Measurements from ENCODE around the gene RIMBP3B. TPM values are rescaled to one million over a fixed set of nuclear protein-coding genes. Genes with fewer than 3 reads are reported as not detected.
"Not testable (repeated sequence)": the region's sequence is repeated elsewhere in the genome, so short reads cannot be mapped to it uniquely, and the experiment has no call there.

The RIMBP3B gene
- total RNA-seq: not detected

GRCh38 chr22:21383701-21384467 is at the start of gene RIMBP3B:
TSS of gene RIMBP3B (plus strand) at chr22:21383751. CDS start at chr22:21383859, 108 bp downstream.
- intact Hi-C loops (cut with DNase I); H3K4me3 ChIP-seq; H3K27me3 ChIP-seq; H3K4me1 ChIP-seq; H3K36me3 ChIP-seq; H3K27ac ChIP-seq; DNase-seq (ENCODE audit: extremely low spot score in 2 of 2); H3K9me3 ChIP-seq: not testable (repeated sequence)

DNA sequence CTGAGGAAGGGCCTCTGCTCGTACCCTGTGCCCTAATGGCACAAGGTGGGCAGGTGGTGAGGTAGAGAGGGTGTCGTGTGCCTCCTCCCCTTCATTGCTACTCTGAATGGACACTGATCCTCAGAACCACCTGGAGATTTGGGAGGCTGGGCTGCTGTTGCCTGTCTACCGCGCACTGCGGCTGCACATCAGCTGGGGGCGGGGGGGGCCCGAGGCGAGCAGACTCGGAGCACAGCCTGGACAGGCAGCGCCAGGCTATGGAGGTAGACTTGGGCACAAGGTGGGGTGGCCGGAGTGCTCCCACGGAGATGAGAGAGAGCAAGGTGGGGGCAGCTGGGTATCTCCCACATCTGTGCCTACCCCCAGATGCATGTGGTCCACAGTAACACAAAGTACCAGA is 26.0 kb upstream of the RIMBP3B start:
- H3K36me3 ChIP-seq; H3K4me1 ChIP-seq; intact Hi-C loops (cut with DNase I); H3K27ac ChIP-seq; H3K27me3 ChIP-seq; DNase-seq (ENCODE audit: extremely low spot score in 2 of 2); H3K4me3 ChIP-seq; H3K9me3 ChIP-seq: not testable (repeated sequence)

DNA sequence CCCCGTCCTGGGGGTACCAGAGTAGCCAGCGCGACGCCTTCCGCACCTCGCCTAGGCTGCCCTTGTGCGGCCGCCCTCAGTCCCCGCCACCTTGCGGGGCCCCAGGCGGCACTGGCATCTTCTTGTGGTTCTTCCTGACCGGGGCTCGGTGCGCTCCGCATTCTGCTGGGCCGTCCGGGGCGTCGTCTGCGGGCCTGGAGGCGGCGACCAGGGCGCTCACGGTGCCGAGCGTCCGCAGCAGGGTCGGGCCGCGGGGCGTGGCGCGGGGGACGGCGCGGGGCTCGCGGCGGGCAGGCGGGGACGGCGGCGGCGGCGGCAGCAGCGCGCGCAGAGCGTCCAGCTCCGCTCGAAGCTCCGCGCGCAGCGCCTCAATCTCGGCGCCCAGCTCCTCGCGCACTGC is 23.0 kb upstream of the RIMBP3B start:
- H3K27ac ChIP-seq; H3K4me1 ChIP-seq; H3K27me3 ChIP-seq; H3K4me3 ChIP-seq; DNase-seq (ENCODE audit: extremely low spot score in 2 of 2); H3K36me3 ChIP-seq; H3K9me3 ChIP-seq; intact Hi-C loops (cut with DNase I): not testable (repeated sequence)

GRCh38 chr22:21362473-21362872 is 21.1 kb upstream of the RIMBP3B start:
- intact Hi-C loops (cut with DNase I); H3K27ac ChIP-seq; H3K4me3 ChIP-seq; H3K27me3 ChIP-seq; H3K36me3 ChIP-seq; H3K4me1 ChIP-seq; H3K9me3 ChIP-seq; DNase-seq (ENCODE audit: extremely low spot score in 2 of 2): not testable (repeated sequence)

- H3K27ac ChIP-seq; intact Hi-C loops (cut with DNase I); H3K4me1 ChIP-seq; DNase-seq (ENCODE audit: extremely low spot score in 2 of 2); H3K4me3 ChIP-seq; H3K27me3 ChIP-seq; H3K9me3 ChIP-seq; H3K36me3 ChIP-seq: not testable (repeated sequence)
Measured at GRCh38 chr22:21363061-21363460, 20.5 kb upstream of the RIMBP3B start.

DNA sequence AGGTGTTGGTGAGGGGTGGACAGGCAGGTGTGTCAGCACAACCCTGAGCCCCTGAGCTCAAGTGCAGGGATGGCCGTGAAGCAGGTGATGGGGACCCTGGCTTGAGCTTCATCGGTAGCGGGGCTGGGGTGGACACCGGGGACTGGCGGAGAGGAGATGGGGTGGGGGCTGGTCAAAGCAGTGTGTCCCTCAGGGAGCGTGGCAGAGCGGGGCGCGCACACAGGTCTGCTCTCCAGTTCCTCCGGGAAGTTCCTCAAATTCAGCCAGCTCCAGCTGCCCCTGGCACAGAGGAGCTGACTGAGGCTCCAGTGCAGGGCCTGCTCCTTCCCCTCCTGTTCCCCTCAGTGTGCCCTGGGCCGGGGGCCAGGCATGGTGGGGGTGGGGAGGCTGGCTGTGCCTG is 19.7 kb upstream of the RIMBP3B start:
- H3K4me3 ChIP-seq; H3K36me3 ChIP-seq; DNase-seq (ENCODE audit: extremely low spot score in 2 of 2); intact Hi-C loops (cut with DNase I); H3K27me3 ChIP-seq; H3K4me1 ChIP-seq; H3K27ac ChIP-seq; H3K9me3 ChIP-seq: not testable (repeated sequence)

DNA sequence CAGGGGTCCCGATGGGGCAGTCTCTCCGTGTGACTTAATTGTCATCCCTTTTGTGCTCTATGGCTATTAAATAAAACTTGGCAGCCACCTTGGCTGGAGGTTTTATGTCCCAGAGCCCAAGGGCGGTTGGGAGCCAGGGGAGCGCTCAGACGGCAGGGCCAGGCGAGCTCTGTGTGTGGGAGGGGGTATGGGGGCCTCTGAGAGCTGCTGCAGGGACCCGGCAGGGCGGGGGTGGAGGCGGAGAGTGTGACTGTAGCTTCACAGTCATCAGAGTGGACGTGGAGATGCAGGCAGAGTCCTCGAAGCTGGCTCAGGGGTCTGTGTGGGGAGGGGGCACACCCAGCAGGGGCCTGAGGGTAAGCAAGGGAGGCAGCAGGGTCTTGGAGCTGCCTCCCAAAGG is 19.2 kb upstream of the RIMBP3B start:
- DNase-seq (ENCODE audit: extremely low spot score in 2 of 2); H3K4me3 ChIP-seq; H3K4me1 ChIP-seq; intact Hi-C loops (cut with DNase I); H3K27ac ChIP-seq; H3K27me3 ChIP-seq; H3K9me3 ChIP-seq; H3K36me3 ChIP-seq: not testable (repeated sequence)

- H3K4me1 ChIP-seq; intact Hi-C loops (cut with DNase I); H3K27me3 ChIP-seq; H3K27ac ChIP-seq; H3K36me3 ChIP-seq; H3K9me3 ChIP-seq; DNase-seq (ENCODE audit: extremely low spot score in 2 of 2); H3K4me3 ChIP-seq: not testable (repeated sequence)
Measured at GRCh38 chr22:21365337-21365736, 18.2 kb upstream of the RIMBP3B start.

- H3K27ac ChIP-seq; intact Hi-C loops (cut with DNase I); H3K4me3 ChIP-seq; H3K27me3 ChIP-seq; H3K9me3 ChIP-seq; H3K4me1 ChIP-seq; H3K36me3 ChIP-seq: not testable (repeated sequence)
- DNase-seq (ENCODE audit: extremely low spot score in 2 of 2): peak in 1 of 2 donors; percentile 16
Measured at GRCh38 chr22:21368603-21369310, 14.8 kb upstream of the RIMBP3B start.

DNA sequence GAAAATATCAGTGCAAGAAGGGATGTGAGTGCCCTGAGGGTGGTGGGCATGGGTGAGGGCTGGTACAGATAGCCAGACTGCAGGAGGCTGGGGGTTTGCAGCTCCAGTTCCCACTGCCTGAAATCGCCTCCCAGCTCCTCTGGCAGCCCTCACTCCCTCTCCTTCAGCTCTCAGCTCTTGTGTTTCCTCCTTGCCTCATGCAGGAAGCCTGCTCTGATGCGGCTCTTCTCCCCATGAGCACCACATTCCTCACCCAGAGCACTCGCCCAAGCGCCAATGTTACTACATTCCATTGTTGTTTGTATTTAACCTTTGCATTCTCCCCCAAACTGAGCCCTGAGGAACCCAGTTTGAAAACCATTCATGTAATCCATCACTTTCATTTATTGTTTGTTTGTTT is 7.7 kb upstream of the RIMBP3B start:
- H3K9me3 ChIP-seq; intact Hi-C loops (cut with DNase I); H3K27ac ChIP-seq; DNase-seq (ENCODE audit: extremely low spot score in 2 of 2); H3K36me3 ChIP-seq; H3K4me3 ChIP-seq; H3K27me3 ChIP-seq; H3K4me1 ChIP-seq: not testable (repeated sequence)

DNA sequence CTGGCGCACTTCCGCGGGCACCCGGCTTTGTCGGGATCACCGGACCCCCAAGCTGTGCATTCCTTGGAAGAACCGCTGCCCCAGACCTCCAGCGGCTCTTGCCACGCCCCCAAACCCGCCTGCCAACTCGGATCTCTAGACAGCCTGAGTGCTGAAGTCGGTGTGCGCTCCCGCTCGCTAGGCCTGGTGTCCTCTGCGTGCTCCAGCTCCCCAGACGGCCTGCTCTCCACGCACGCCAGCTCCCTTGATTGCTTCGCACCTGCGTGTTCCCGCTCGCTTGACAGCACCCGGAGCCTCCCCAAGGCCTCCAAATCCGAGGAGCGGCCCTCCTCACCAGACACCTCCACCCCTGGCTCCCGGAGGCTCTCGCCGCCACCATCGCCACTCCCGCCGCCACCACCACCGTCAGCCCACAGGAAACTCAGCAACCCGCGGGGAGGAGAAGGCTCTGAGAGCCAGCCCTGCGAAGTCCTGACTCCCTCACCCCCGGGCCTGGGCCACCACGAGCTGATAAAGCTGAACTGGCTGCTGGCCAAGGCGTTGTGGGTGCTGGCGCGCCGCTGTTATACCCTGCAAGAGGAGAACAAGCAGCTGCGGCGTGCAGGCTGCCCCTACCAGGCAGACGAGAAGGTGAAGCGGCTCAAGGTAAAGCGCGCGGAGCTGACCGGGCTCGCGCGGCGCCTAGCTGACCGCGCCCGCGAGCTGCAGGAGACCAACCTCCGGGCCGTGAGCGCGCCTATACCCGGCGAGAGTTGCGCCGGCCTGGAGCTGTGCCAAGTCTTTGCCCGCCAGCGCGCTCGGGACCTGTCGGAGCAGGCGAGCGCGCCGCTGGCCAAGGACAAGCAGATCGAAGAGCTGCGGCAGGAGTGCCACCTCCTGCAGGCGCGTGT is 1.2 kb downstream of the RIMBP3B start:
- H3K4me3 ChIP-seq; H3K36me3 ChIP-seq; DNase-seq (ENCODE audit: extremely low spot score in 2 of 2); H3K9me3 ChIP-seq; H3K27ac ChIP-seq; H3K4me1 ChIP-seq; intact Hi-C loops (cut with DNase I); H3K27me3 ChIP-seq: not testable (repeated sequence)

DNA sequence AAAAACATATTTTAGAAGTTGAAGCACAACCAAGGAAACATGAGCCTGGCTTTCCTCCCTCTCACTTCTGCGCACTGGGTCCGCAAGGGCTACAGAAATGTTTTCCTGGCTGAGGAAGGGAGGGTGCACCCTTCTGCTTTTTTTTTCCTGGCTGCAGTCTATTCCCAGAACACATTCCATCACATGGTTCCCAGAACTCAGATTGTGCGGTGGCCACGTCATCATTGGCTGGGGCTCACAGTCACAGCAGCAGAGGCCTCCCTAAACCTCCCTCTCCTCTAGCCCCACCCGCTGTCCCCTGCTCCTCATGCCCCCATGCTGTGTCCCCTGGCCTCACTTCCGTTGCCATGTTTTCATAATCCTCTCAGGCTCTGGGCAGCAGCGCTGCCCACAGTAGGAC is 5.9 kb downstream of the RIMBP3B start:
- H3K9me3 ChIP-seq; H3K4me3 ChIP-seq; H3K27ac ChIP-seq; H3K36me3 ChIP-seq; intact Hi-C loops (cut with DNase I); H3K27me3 ChIP-seq; DNase-seq (ENCODE audit: extremely low spot score in 2 of 2); H3K4me1 ChIP-seq: not testable (repeated sequence)

DNA sequence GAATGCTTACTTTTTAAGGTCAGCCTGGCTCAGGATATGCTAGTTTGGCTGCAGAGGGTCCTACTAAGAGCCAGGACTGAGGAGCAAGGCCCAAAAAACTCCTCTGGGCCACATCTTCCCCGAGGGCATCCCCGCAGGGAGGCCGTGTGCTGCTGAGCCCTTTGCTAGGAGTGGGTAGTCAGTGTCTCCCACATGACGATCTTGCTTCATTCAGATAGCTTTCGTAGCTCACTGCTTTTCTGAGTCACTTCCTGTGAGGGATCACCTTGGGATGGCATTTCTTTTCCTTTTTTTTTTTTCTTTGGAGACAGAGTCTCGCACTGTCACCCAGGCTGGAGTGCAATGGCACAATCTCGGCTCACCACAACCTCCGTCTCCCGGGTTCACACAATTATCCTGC is 6.5 kb downstream of the RIMBP3B start:
- H3K27ac ChIP-seq; H3K27me3 ChIP-seq; intact Hi-C loops (cut with DNase I); H3K36me3 ChIP-seq; DNase-seq (ENCODE audit: extremely low spot score in 2 of 2); H3K4me3 ChIP-seq; H3K9me3 ChIP-seq; H3K4me1 ChIP-seq: not testable (repeated sequence)

Measured in vagina (tissue), 2 donors.